HG02885 (cell line): ENCODE measurements around the gene PMIS2.
A peak's percentile ranks its signal among the peaks of the same experiment; 100 is the strongest.
"Not testable (repeated sequence)": the region's sequence is repeated elsewhere in the genome, so short reads cannot be mapped to it uniquely, and the experiment has no call there.

Experiments
- ATAC-seq: cut with Tn5 transposase; IDR thresholded peaks from one replicate; pipeline ENCODE4 v1.9.1; 2021; ENCODE audit warnings: mild to moderate bottlenecking; ENCODE audit not compliant: unreplicated experiment, poor library complexity

PMIS2 gene

DNA sequence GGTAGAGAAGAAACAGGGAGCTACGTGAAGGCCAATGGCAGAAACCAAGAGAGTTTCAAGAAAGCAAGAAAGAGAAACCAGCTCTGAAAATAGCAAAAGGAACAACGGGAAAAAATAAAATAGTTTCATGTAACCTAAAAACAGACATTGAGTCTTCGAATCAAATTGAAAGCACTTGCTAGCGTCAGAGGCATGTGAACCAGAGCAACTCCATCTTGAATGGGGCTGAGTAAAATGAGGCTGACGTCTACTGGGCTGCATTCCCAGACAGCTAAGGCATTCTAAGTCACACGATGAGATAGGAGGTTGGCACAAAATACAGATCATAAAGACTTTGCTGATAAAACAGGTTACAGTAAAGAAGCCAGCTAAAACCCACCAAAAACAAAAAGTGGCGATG, 7.3 kb upstream of the PMIS2 start:
- ATAC-seq: no peak

DNA sequence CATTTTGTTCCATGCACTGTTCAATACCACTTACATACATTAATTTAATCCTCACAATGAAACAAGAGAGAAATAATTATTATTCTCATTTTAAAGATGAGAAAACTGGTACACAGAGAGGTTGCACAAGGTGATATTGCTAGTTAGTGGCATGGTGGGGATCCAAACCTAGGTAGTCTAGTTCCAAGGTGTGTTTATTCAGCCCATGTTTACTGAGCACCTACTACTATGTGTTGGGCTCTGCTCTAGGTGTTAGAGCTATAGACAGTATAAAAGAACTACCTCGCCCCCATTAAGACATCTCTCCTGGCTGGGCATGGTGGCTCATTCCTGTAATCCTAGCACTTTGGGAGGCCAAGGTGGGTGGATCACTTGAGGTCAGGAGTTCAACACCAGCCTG, 3.2 kb upstream of the PMIS2 start:
- no peak for ATAC-seq

DNA sequence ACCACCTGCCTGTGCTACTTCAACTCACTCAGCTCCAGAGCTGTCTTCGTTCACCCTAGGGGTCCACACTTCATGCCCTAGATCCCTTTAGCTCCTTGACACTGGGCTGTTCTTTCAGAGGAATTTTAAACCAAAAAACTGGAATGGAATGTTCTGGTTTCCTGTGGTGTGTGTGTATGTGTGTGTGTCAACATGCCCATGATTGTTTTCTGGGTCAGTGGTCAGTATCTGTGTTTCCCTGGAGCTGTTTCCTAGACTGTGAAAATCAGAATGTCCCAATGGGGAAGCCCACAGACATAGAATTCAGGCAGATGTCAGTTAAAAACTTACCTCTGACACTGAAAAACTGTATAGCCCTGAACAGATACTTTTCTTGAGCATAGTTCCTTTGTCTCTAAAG, 1.3 kb downstream of the PMIS2 start:
- ATAC-seq: no peak

DNA sequence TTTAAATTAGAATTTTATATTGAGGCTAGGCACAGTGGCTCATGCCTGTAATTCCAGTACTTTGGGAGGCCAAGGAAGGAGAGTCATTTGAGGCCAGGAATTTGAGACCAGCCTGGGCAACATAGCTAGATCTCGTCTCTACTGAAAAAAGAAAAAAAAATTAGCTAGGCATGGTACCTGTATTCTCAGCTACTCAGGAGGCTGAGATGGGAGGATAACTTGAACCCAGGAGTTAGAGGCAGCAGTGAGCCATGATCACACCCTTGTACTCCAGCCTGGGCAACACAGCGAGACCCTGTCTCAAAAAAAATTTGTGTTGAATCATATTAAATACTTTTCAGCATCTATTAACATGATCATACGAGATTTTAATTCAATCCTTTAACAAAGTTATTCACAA, 4.9 kb downstream of the PMIS2 start:
- no peak for ATAC-seq

DNA sequence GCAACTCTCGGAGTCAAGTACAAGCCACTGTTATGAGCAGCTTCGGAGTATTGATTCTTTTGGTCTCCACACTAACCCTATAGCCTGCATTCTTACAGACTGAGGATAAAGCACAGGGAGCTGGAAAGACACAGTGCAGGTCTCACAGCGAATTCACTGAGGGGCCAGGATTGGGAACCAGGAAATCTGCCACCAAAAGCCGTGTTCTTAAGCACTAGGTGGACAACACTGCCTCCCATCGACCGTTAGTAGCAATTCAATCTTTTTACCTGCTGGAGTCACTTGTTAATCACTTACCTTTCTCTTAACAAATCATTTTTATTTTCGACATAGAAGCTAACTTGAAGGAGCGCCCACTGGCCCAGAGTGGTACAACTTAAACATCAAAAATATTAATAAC, 6.3 kb downstream of the PMIS2 start:
- ATAC-seq: no peak

- not testable (repeated sequence) for ATAC-seq
Measured at GRCh38 chr19:35595026-35595425, 9.1 kb downstream of the PMIS2 start.

DNA sequence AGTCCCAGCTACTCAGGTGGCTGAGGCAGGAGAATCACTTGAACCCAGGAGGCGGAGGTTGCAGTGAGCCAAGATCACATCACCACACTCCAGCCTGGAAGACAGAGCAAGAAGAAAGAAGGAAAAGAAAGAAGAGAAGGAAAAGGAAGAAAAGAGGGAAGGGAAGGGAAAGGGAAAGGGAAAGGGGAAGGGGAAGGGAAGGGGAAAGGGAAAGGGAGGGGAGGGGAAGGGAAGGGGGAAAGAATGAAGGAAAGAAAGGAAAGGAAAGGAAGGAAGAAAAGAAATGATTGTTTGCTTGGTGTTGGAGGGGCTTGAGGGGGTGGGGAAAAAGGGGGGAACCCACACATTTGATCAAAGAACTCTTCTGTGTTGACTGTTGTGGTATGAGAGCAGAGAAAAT, 10.0 kb downstream of the PMIS2 start:
- ATAC-seq: no peak

- ATAC-seq: no peak
Measured at GRCh38 chr19:35596366-35596999, 10.5 kb downstream of the PMIS2 start.

GRCh38 chr19:35601971-35602370, 16.0 kb downstream of the PMIS2 start:
- no peak for ATAC-seq

DNA sequence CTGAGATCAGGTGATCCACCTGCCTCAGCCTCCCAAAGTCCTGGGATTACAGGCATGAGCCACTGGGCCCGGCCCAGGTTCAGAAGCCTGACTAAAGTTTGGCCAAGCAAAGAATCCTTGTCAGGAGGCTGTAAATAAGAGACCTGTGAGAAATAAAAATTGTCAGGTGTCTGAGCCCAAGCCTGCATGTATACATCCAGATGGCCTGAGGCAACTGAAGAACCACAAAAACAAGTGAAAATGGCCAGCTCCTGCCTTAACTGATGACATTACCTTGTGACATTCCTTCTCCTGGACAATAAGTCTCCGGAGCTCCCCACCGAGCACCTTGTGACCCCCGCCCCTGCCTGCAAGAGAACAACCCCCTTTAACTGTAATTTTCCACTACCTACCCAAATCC, 18.5 kb downstream of the PMIS2 start:
- ATAC-seq: not testable (repeated sequence)

GRCh38 chr19:35607170-35607569, 21.2 kb downstream of the PMIS2 start:
- ATAC-seq: not testable (repeated sequence)

- ATAC-seq: no peak
Measured at GRCh38 chr19:35607661-35608060, 21.7 kb downstream of the PMIS2 start.

GRCh38 chr19:35608251-35608650, 22.3 kb downstream of the PMIS2 start:
- ATAC-seq: no peak

- ATAC-seq: no peak
Measured at GRCh38 chr19:35609851-35610353, 23.9 kb downstream of the PMIS2 start.

DNA sequence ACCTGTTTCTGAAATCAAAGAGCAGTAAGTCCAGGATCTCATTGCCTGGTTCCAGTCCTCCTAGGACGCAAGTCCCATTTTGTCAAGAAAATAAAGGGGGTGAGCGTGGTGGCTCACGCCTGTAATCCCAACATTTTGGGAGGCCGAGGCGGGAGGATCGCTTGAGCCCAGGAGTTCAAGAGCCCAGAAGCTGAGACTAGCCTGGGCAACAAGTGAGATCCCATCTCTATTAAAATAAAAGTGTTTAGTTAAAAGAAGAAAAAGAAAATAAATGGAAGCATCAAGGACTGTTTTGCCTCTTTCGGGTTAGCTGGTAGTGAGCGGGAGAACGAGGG, 26.2 kb downstream of the PMIS2 start:
- no peak for ATAC-seq

GRCh38 chr19:35612559-35613321, 26.8 kb downstream of the PMIS2 start, which contains the start of gene HAUS5:
HAUS5 (plus strand) TSS chr19:35612735; CDS start chr19:35612795, 60 bp downstream.
- peak; percentile 80 for ATAC-seq

GRCh38 chr19:35613574-35613973, 27.6 kb downstream of the PMIS2 start:
- no peak for ATAC-seq

DNA sequence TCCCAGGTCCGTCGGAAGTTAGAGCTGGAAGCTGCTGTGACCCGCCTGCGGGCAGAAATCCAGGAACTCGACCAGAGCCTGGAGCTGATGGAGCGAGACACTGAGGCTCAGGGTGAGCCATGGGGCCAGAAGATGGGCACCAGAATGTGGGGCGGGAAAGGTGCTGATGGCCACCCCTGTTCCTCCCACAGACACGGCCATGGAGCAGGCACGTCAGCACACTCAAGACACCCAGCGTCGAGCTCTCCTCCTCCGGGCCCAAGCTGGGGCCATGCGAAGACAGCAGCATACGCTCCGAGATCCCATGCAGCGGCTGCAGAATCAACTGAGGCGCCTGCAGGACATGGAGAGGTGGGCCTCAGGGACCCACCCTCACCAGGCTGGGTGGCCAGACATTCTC, 29.1 kb downstream of the PMIS2 start:
- ATAC-seq: no peak

DNA sequence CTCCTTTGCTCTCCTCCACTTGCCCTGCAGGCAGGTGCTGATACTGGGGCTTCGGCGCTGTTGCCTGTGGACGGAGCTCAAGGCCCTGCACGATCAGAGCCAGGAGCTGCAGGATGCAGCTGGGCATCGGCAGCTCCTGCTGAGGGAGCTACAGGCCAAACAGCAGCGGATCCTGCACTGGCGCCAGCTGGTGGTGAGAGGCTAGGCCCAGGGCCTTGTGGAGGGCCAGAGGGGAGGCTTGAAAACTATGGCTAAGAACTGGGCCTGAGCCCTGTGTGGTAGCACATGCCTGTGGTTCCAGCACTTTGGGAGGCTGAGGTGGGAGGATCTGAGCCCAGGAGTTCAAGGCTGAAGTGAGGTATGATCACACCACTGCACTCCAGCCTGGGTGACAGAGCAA, 32.9 kb downstream of the PMIS2 start:
- no peak for ATAC-seq

DNA sequence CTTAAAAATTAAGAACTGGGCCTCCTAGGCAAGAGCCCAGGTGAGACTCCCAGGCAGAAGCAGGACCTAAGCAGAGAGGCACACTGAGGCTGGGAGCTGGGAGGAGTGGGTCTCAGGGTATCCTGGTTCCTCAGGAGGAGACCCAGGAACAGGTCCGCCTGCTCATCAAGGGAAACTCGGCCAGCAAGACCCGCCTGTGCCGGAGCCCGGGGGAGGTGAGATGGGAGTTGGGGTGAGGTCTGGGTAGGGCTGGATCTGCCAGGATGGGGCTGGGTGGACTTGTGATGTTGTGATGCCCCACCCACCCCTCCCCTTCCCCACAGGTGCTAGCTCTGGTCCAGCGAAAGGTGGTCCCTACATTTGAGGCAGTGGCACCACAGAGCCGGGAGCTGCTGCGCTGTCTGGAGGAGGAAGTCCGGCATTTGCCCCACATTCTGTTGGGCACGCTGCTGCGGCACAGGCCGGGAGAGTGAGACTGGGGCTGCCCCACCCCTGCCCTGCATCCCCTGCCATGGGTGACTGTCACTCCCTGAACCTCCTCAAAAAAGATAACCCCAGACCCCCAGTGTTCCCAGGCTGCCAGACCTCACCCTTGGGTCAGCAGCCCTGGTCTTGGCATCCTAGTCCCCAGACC, 33.4 kb downstream of the PMIS2 start:
- no peak for ATAC-seq

DNA sequence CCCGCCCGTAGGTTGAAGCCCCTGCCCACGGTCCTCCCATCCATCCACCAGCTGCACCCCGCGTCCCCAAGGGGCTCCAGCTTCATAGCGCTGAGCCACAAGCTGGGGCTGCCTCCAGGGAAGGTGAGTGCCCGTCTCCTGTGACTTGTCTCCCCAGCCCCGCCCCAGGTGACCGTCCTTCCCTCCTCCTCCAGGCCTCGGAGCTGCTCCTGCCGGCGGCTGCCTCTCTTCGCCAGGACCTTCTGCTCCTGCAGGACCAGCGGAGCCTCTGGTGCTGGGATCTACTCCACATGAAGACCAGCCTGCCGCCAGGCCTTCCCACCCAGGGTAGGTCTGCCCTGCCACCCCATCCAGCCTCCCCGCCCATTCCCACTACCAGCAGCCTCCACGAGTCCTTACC, 34.0 kb downstream of the PMIS2 start:
- no peak for ATAC-seq
